Tongue (tissue), 2 donors: ENCODE measurements around the gene GLMP. TPM values are rescaled to one million over a fixed set of nuclear protein-coding genes. Genes with fewer than 3 reads are reported as not detected.

Experiments
- DNase-seq: peaks from one replicate; pipeline ENCODE4 v3.0.0-alpha.2; 2015
- total RNA-seq: library from RNA; depleted of rRNA; stranded (reverse); fragments of >200 nt; gene quantifications from one replicate; pipeline ENCODE4 v1.2.3, GENCODE V29; 2014

The GLMP gene
- total RNA-seq, 1 donor from 2014 or later: 13.1 TPM

DNA sequence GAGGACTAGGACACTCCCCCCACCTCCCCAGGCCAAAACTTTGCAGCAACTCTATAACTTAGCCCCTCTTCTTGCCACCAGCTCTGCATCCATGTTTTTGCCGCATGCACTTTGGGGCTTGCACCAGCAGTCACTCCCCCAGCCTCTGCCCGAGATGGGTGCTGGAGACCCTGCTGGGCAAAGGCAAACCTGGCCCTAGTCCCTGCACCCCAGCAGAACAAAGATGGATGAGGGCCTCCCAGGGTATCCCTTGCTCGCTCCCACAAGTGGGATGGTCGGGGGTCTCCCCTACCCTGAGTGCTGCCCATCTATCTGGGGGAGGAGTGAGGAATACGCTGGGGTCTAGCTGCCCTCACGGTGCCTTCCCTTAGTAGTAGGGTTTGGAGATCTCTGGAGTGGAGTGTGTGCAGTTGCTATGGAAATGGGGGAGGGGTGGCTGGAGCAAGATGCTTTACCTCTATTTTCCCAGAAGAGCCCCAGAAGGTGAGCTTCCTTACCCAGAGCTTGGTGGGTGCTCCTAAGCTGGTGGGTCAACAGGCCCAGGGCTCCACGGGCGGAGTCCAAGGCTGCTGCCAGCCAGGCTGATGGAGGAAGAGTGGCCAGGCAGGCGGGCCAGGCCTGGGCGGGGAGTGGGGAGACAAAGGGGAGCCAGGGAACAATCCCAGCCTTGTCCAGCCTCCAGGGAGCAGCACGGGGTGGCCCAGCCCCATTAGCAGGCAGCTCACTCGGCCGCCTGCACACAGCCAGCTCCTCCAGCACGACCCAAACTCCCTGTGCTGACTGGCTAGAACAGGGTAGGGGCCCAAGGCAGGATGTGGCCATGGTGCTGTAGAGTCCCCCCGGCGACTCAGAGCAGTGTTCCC is 47.8 kb downstream of the GLMP start, which contains the start of gene PAQR6:
PAQR6 (minus strand) TSS at position 597 of the 863 bp plus-strand sequence. CDS start 1,325 bp downstream, outside the sequence.
- no peak for DNase-seq

DNA sequence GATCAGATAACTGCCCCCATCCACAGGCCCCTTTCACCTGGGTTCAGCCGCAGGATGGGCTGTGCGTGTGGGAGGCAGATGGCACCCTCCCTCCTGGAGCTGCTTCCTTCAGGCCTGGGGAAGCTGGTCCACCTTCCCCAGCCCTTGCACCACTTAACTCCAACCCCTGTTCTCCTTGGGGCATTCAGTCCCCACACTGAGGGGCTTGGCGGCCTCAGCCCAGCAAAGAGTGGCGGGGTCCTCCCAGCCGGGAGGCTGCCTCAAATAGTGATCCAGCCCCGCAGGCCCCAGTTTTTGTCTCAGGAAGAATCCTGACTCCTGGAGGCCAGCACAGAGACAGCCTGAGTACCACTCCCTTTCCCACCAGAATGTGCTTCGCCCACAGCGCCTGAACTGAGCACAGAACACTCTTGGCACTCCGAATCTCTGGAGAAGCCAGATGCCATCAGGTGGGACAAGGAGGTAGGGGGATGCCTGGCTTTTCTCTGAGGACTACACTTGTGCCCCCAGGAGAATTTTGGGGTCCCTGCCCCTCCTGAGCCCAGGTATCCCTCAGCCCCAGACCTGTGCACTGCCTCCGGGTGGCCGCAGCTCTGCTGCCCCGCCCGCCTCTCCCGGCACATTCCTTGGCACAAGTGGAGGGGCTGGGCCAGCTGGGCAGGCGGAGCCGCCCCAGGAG is 48.6 kb downstream of the GLMP start:
- DNase-seq: no peak

DNA sequence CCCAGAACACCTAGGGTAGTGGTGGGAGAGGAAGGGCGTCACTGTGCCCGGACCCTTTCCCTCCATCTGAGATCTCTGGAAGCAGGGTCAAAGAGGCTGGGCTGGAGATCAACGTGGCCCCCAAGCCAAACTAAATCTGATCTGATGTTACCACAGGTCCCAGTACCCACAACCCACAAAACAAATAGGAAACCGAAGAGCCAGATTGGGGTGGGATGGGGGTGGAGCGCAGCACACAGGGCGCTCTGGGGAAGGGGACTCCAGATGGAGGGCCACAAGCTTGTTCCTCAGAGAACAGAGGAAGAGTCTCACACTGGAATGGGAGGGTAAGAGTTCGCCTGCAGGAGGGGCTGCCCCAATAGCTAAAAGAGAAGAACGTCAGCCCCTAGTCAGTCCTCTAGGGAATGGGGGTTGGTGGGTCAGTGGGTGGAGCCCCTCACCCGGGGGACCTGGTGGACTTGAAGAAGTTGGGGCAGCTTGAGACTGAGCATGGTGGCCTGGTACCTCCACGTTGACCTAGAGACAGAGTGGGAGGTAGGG is 49.2 kb downstream of the GLMP start:
- no peak for DNase-seq

DNA sequence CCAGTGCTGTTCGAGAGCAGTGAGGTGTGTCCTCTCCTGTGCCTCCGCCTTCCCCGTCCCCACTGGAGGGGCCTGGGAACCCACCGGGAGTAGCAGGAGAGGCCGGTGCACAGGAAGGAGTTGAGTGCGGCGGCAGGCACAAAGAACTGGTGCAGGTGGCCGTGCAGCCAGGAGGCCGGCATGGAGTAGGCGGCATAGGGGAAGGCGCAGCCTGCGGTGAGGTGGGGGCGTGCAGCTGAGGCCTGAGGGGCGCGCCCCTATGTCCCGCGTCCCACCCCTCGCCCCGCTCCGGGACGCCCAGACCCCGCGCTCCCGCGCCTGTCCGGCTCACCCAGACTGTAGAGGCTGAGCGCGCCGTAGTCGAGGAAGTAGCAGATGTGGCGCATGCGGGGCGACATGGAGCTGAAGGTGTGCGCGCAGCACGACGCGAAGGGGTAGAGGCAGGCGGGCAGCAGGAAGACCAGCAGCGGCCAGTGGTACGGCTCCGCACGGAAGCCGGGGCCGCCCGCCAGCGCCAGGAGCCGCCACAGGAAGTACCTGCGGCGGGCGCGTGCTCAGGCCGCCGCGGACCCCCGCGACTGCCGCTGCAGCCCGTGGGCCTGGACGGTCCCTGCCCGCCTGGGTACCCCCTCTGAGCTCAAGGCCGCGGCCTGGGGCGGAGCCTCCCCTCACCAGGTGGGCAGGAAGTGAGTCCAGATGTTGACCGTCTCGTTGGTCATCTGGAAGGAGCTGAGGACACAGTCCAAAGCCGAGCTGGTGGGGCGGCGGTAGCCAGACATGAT is 49.8 kb downstream of the GLMP start:
- peak; percentile 52 for DNase-seq

DNA sequence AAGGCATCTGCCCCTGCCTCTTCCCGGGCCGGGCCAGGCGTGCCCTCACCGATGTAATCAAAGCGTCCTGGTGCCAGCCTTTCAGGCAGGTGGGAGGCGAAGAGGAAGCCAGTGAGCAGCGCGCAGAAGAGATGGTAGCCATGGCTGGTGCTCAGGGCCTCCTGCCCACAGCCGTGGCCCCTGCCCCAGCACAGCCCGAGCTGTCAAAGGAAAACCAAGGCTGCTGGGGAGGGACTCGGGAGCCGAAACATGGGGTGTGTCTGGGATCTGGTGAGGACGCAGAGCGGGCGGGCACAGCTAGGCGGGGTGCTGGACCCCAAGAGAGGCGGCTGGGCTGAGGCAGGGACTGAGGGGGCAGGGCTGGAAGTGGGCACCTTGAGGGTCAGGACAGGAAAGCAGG is 50.8 kb downstream of the GLMP start:
- no peak for DNase-seq

DNA sequence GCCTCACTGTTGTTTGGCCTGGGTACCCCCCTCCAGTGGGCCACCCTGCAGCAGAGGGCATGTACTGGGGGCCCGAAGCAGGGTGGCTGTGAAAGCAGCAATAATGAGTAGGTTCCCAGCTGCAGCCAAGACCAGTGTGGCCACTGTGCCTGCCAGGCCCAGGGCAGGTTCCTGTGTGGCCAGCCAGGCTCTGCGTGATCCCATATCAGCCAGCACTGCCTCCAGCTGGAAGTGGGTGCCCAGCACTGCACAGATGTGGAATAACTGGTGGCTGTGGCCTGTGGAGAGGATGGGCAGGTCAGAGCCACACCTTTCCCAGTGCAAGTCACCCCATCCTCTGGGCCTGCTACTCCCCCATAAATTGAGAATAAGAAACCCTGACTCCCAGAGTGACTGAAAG is 51.4 kb downstream of the GLMP start:
- no peak for DNase-seq

DNA sequence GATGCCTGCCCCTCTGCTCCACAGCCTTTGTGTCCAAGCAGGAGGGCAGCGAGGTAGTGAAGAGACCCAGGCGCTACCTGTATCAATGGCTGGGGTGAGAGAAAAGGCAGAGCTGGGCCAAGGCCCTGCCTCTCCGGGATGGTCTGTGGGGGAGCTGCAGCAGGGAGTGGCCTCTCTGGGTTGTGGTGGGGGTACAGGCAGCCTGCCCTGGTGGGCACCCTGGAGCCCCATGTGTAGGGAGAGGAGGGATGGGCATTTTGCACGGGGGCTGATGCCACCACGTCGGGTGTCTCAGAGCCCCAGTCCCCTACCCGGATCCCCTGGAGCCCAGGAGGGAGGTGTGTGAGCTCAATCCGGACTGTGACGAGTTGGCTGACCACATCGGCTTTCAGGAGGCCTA is 52.7 kb downstream of the GLMP start:
- no peak for DNase-seq

Other genes with a start within 250 kb of the GLMP start
- gene UBQLN4, start 241.9 kb downstream of the GLMP start, total RNA-seq: 29.1 TPM
- gene LAMTOR2, start 240.9 kb downstream of the GLMP start, total RNA-seq: 31.8 TPM
- gene RAB25, start 234.5 kb downstream of the GLMP start, total RNA-seq: 13.3 TPM
- 4.0 TPM for gene MEX3A, start 213.2 kb downstream of the GLMP start, total RNA-seq
- 721 TPM for gene LMNA, start 181.0 kb downstream of the GLMP start, total RNA-seq
- gene SEMA4A, start 142.1 kb downstream of the GLMP start, total RNA-seq: 5.5 TPM
- gene SLC25A44, start 101.6 kb downstream of the GLMP start, total RNA-seq: 9.4 TPM
- 49.7 TPM for gene PMF1, start 82.7 kb downstream of the GLMP start, total RNA-seq
- 1.0 TPM for gene BGLAP, start 53.5 kb downstream of the GLMP start, total RNA-seq
- gene PAQR6, start 47.6 kb downstream of the GLMP start, total RNA-seq: 1.0 TPM
- gene SMG5, start 12.9 kb downstream of the GLMP start, total RNA-seq: 52.1 TPM
- 6.1 TPM for gene TMEM79, start 11.4 kb downstream of the GLMP start, total RNA-seq
- not detected for gene VHLL, start 3.6 kb upstream of the GLMP start, total RNA-seq
- 302 TPM for gene CCT3, start 42.6 kb upstream of the GLMP start, total RNA-seq
- gene TSACC, start 42.8 kb upstream of the GLMP start, total RNA-seq: not detected
- gene RHBG, start 73.5 kb upstream of the GLMP start, total RNA-seq: 0.31 TPM
- gene MEF2D, start 205.1 kb upstream of the GLMP start, total RNA-seq: 23.6 TPM